CD4-positive, alpha-beta T cell treated with Interleukin-2 at 100 ng/mL for 4 hours (primary cell): ENCODE data around the gene GCA.

Experiments
- DNase-seq: peaks from one replicate; pipeline ENCODE4 v3.0.0-alpha.2; 2020; ENCODE audit warnings: low spot score

Gene GCA

GRCh38 chr2:162328424-162329157 lies 15.3 kb upstream of the GCA start:
- no peak for DNase-seq

- no peak for DNase-seq
These were observed 13.1 kb upstream of the GCA start for GRCh38 chr2:162330881-162331280.

- peak; percentile 38 for DNase-seq
These were observed 10.0 kb upstream of the GCA start for GRCh38 chr2:162333968-162334367.

GRCh38 chr2:162337868-162338267 lies 6.1 kb upstream of the GCA start:
- DNase-seq: no peak

- no peak for DNase-seq
These were observed 3.1 kb upstream of the GCA start for GRCh38 chr2:162340822-162341221.

GRCh38 chr2:162342321-162342720 lies 1.6 kb upstream of the GCA start:
- no peak for DNase-seq

- no peak for DNase-seq
These were observed 1.1 kb upstream of the GCA start for GRCh38 chr2:162342841-162343240.

- DNase-seq: no peak
These were observed 474 bp upstream of the GCA start for GRCh38 chr2:162343492-162343823.

GRCh38 chr2:162344617-162344950 lies 652 bp downstream of the GCA start:
- no peak for DNase-seq

GRCh38 chr2:162365392-162365791 lies 21.5 kb downstream of the GCA start:
- no peak for DNase-seq

- no peak for DNase-seq
These were observed 24.6 kb downstream of the GCA start for GRCh38 chr2:162368494-162368893.

GRCh38 chr2:162369551-162369950 lies 25.6 kb downstream of the GCA start:
- no peak for DNase-seq

GRCh38 chr2:162370931-162371330 lies 27.0 kb downstream of the GCA start:
- no peak for DNase-seq

GRCh38 chr2:162372818-162373217 lies 28.9 kb downstream of the GCA start:
- DNase-seq: no peak

- DNase-seq: no peak
These were observed 36.0 kb downstream of the GCA start for GRCh38 chr2:162379719-162380580.

- DNase-seq: no peak
These were observed 37.9 kb downstream of the GCA start for GRCh38 chr2:162381851-162382250.

- no peak for DNase-seq
These were observed 38.3 kb downstream of the GCA start for GRCh38 chr2:162382278-162382677.

GRCh38 chr2:162385536-162385935 lies 41.6 kb downstream of the GCA start:
- no peak for DNase-seq

- no peak for DNase-seq
These were observed 46.9 kb downstream of the GCA start for GRCh38 chr2:162390801-162391200.

- no peak for DNase-seq
These were observed 56.4 kb downstream of the GCA start for GRCh38 chr2:162400336-162400735.

- no peak for DNase-seq
These were observed 57.9 kb downstream of the GCA start for GRCh38 chr2:162401871-162402270.

- DNase-seq: no peak
These were observed 60.0 kb downstream of the GCA start for GRCh38 chr2:162403884-162404283.
